Endothelial cell of umbilical vein (primary cell): ENCODE results near the gene GALNT10.

Experiments used
- EZH2 ChIP-seq: IDR thresholded peaks from 2 replicates; pipeline ENCODE4 v1.6.1; 2012; ENCODE audit warnings: borderline replicate concordance, low read depth, mild to moderate bottlenecking, moderate library complexity, low read length, inconsistent platforms; ENCODE audit not compliant: severe bottlenecking
- POLR2A ChIP-seq: IDR thresholded peaks from 2 replicates; pipeline ENCODE4 v1.6.1; 2012; ENCODE audit warnings: low read depth, mild to moderate bottlenecking, control low read depth, low read length
- POLR2AphosphoS5 ChIP-seq: IDR thresholded peaks from 2 replicates; pipeline ENCODE4 v1.6.1; 2012; ENCODE audit warnings: low read depth, mild to moderate bottlenecking, control low read depth, low read length, moderate library complexity; ENCODE audit not compliant: insufficient read depth
- TF ChIP-seq, protein P1 (sequence below), 2 donors: IDR thresholded peaks; 1 replicate in 1 of 2; 2 replicates in 1 of 2; pipeline ENCODE4 v1.5.1; 2011; ENCODE audit warnings: low read length in 2 of 2, mild to moderate bottlenecking in 2 of 2, moderate library complexity in 2 of 2, control low read depth in 1 of 2, inconsistent platforms in 1 of 2, low read depth in 1 of 2; ENCODE audit not compliant: insufficient read depth in 1 of 2; ENCODE audit errors: extremely low read depth in 1 of 2
- TF ChIP-seq, protein P2 (sequence below): IDR thresholded peaks from 2 replicates; pipeline ENCODE4 v1.6.1; 2011; ENCODE audit not compliant: insufficient read depth, insufficient read length

DNA sequence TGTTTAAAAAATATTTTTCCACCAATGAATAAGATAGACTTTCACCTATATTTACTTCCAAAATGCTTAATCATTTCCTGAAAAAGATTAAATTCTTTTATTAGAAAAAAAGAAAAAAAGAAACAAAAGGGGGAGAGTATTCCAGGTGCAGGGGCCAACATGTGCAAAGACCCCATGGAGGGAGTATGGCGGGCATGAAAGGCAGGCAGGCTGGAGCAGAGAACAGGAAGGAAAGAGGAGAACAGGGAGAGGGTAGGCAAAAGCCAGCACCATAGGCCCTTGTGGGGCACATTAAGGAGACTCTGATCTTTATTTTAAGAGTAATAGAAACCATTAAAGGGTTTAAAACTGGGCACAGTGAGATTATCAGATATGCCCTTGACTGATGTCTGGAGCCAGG is 238.8 kb downstream of the GALNT10 start:
- TF ChIP-seq POLR2A (no peak), POLR2AphosphoS5 (no peak), EZH2 (no peak)
- TF ChIP-seq, protein P1, sequence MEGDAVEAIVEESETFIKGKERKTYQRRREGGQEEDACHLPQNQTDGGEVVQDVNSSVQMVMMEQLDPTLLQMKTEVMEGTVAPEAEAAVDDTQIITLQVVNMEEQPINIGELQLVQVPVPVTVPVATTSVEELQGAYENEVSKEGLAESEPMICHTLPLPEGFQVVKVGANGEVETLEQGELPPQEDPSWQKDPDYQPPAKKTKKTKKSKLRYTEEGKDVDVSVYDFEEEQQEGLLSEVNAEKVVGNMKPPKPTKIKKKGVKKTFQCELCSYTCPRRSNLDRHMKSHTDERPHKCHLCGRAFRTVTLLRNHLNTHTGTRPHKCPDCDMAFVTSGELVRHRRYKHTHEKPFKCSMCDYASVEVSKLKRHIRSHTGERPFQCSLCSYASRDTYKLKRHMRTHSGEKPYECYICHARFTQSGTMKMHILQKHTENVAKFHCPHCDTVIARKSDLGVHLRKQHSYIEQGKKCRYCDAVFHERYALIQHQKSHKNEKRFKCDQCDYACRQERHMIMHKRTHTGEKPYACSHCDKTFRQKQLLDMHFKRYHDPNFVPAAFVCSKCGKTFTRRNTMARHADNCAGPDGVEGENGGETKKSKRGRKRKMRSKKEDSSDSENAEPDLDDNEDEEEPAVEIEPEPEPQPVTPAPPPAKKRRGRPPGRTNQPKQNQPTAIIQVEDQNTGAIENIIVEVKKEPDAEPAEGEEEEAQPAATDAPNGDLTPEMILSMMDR (IDR thresholded peaks at IDR 0.05; ENCODE audit: extremely low read depth in 1 of 2, insufficient read depth in 1 of 2, low read depth in 1 of 2, low read length in 2 of 2): no peak
- TF ChIP-seq, protein P2, sequence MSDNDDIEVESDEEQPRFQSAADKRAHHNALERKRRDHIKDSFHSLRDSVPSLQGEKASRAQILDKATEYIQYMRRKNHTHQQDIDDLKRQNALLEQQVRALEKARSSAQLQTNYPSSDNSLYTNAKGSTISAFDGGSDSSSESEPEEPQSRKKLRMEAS: no peak
